H1 (cell line): Measurements from ENCODE around the gene CCNK. TPM values are rescaled to one million over a fixed set of nuclear protein-coding genes. Genes with fewer than 3 reads are reported as not detected.
A peak's percentile ranks its signal among the peaks of the same experiment; 100 is the strongest.

Source experiments
- CTCF ChIA-PET: fragments of 300-600 bp; sonication (Branson Sonifier 250); formaldehyde crosslinking; loops from one replicate; lab custom pipeline; 2021; ENCODE audit not compliant: partially characterized antibody; lab: Charles Lee
- POLR2A ChIA-PET: fragments of 300-600 bp; sonication (Branson Sonifier 250); formaldehyde crosslinking; loops from one replicate; lab custom pipeline; 2021; ENCODE audit warnings: inconsistent platforms; ENCODE audit not compliant: partially characterized antibody; lab: Charles Lee
- DNase-seq, 2 experiments: peaks; one replicate each; pipeline versions ENCODE4 v3.0.0 to v3.0.0-alpha.2; 2010 to 2022; ENCODE audit warnings: low spot score in 2 of 2, low read depth in 1 of 2, mixed read lengths in 1 of 2
- FAIRE-seq: peaks from 2 replicates; lab custom pipeline; 2011; peaks lifted over from hg19 to GRCh38; lab: Jason Lieb, UNC
- H2AFZ ChIP-seq: 2 replicates; pipeline ENCODE4 v1.8.1; 2012; ENCODE audit warnings: low read length, inconsistent platforms
- H2AK5ac ChIP-seq: 2 replicates; pipeline ENCODE4 v1.6.1; 2013; ENCODE audit warnings: low read depth, low read length
- H2BK120ac ChIP-seq: replicated peaks from 2 replicates; pipeline ENCODE3; 2013; ENCODE audit warnings: low read depth, low read length, inconsistent platforms
- H2BK12ac ChIP-seq: 2 replicates; pipeline ENCODE4 v1.6.1; 2013; ENCODE audit warnings: low read depth, low read length
- H2BK15ac ChIP-seq: 2 replicates; pipeline ENCODE4 v1.6.1; 2013; ENCODE audit warnings: low read length
- H2BK20ac ChIP-seq: 2 replicates; pipeline ENCODE4 v1.6.1; 2013; ENCODE audit warnings: low read length
- H2BK5ac ChIP-seq: 2 replicates; pipeline ENCODE4 v1.6.1; 2013; ENCODE audit warnings: low read depth, low read length
- H3K14ac ChIP-seq: 2 replicates; pipeline ENCODE4 v1.6.1; 2013; ENCODE audit warnings: inconsistent platforms; ENCODE audit not compliant: insufficient read length
- H3K18ac ChIP-seq: 2 replicates; pipeline ENCODE4 v1.6.1; 2013; ENCODE audit warnings: low read length; ENCODE audit errors: extremely low read depth
- H3K23ac ChIP-seq: 2 replicates; pipeline ENCODE4 v1.6.1; 2013; ENCODE audit warnings: inconsistent platforms; ENCODE audit not compliant: insufficient read length
- H3K23me2 ChIP-seq: 2 replicates; pipeline ENCODE4 v1.6.1; 2013; ENCODE audit warnings: low read depth, low read length
- H3K27ac ChIP-seq: 2 replicates; pipeline ENCODE4 v1.6.1; 2011; ENCODE audit warnings: low read depth, low read length, inconsistent platforms
- H3K27me3 ChIP-seq, 4 experiments: replicated peaks in 1 of 4; 1 replicate in 1 of 4; 2 replicates in 3 of 4; pipeline versions ENCODE4 v1.6.1 to v1.8.1; 2011 to 2013; ENCODE audit warnings: low read length in 3 of 4, mild to moderate bottlenecking in 3 of 4, inconsistent platforms in 2 of 4, mixed read lengths in 2 of 4, moderate library complexity in 1 of 4; ENCODE audit not compliant: control insufficient read depth in 3 of 4, insufficient read depth in 3 of 4; ENCODE audit errors: extremely low read depth in 1 of 4
- H3K36me3 ChIP-seq, 4 experiments: 2 replicates each; pipeline versions ENCODE4 v1.6.1 to v1.8.1; 2011 to 2013; ENCODE audit warnings: mild to moderate bottlenecking in 4 of 4, low read length in 3 of 4, moderate library complexity in 2 of 4, control low read depth in 1 of 4, inconsistent platforms in 1 of 4; ENCODE audit not compliant: insufficient read depth in 4 of 4, control insufficient read depth in 2 of 4
- H3K4ac ChIP-seq: replicated peaks from 2 replicates; pipeline ENCODE3; 2013; ENCODE audit warnings: low read length, low read depth, mixed read lengths, inconsistent platforms; ENCODE audit not compliant: insufficient read length
- H3K4me1 ChIP-seq, 4 experiments: replicated peaks in 1 of 4; 1 replicate in 1 of 4; 2 replicates in 3 of 4; pipeline versions ENCODE4 v1.6.1 to v1.8.1; 2011 to 2013; ENCODE audit warnings: low read length in 3 of 4, inconsistent platforms in 2 of 4, mixed read lengths in 1 of 4; ENCODE audit not compliant: insufficient read depth in 4 of 4, control insufficient read depth in 3 of 4
- H3K4me2 ChIP-seq, 2 experiments: 2 replicates each; pipeline versions ENCODE4 v1.6.1 to v1.8.1; 2011 to 2013; ENCODE audit warnings: low read depth in 2 of 2, low read length in 2 of 2, control low read depth in 1 of 2, inconsistent platforms in 1 of 2, mild to moderate bottlenecking in 1 of 2; ENCODE audit not compliant: insufficient read depth in 1 of 2
- H3K4me3 ChIP-seq, 4 experiments: fragments of 200-600, 300-600 bp in 1 of 4; sonication (generic), shearing (Covaris generic), sonication (Bioruptor Twin) in 1 of 4; 2 replicates each; pipeline versions ENCODE4 v1.5.1 to v1.8.1; 2011 to 2016; ENCODE audit warnings: low read length in 4 of 4, low read depth in 3 of 4, control low read depth in 2 of 4, inconsistent platforms in 2 of 4, mild to moderate bottlenecking in 2 of 4, mixed read lengths in 1 of 4, moderate library complexity in 1 of 4; ENCODE audit not compliant: insufficient read depth in 2 of 4; ENCODE audit errors: extremely low read depth in 1 of 4
- H3K56ac ChIP-seq: replicated peaks from 2 replicates; pipeline ENCODE3; 2013; ENCODE audit warnings: low read depth, mild to moderate bottlenecking, mixed read lengths, low read length, inconsistent platforms; ENCODE audit not compliant: insufficient read length
- H3K79me1 ChIP-seq: 2 replicates; pipeline ENCODE4 v1.6.1; 2013; ENCODE audit warnings: low read depth, low read length, control low read depth
- H3K79me2 ChIP-seq, 2 experiments: 2 replicates each; pipeline versions ENCODE4 v1.6.1 to v1.8.1; 2012 to 2013; ENCODE audit warnings: low read length in 2 of 2, mild to moderate bottlenecking in 2 of 2, inconsistent platforms in 1 of 2; ENCODE audit not compliant: insufficient read depth in 2 of 2, control insufficient read depth in 1 of 2
- H3K9ac ChIP-seq, 4 experiments: replicated peaks in 1 of 4; 1 replicate in 1 of 4; 2 replicates in 3 of 4; pipeline versions ENCODE4 v1.6.1 to v1.8.1; 2011 to 2013; ENCODE audit warnings: low read depth in 3 of 4, low read length in 3 of 4, control low read depth in 2 of 4, mild to moderate bottlenecking in 2 of 4, moderate library complexity in 2 of 4, inconsistent platforms in 1 of 4; ENCODE audit errors: extremely low read depth in 1 of 4
- H3K9me3 ChIP-seq, 2 experiments: 2 replicates each; pipeline versions ENCODE4 v1.6.1 to v1.8.1; 2012 to 2013; ENCODE audit warnings: mild to moderate bottlenecking in 2 of 2, moderate library complexity in 2 of 2, control low read depth in 1 of 2, inconsistent platforms in 1 of 2, low read depth in 1 of 2, low read length in 1 of 2, mixed read lengths in 1 of 2; ENCODE audit not compliant: insufficient read depth in 2 of 2
- H4K20me1 ChIP-seq, 2 experiments: replicated peaks in 1 of 2; 2 replicates each; pipeline versions ENCODE3 to v1.8.1; 2011 to 2013; ENCODE audit warnings: inconsistent platforms in 2 of 2, low read length in 2 of 2, mild to moderate bottlenecking in 1 of 2; ENCODE audit not compliant: insufficient read depth in 2 of 2, control insufficient read depth in 1 of 2
- H4K5ac ChIP-seq: 2 replicates; pipeline ENCODE4 v1.6.1; 2013; ENCODE audit warnings: low read length, low read depth, mixed read lengths, inconsistent platforms; ENCODE audit not compliant: insufficient read length
- H4K8ac ChIP-seq: 2 replicates; pipeline ENCODE4 v1.8.0; 2013; ENCODE audit warnings: mild to moderate bottlenecking, moderate library complexity, low read length, inconsistent platforms; ENCODE audit not compliant: insufficient read depth; ENCODE audit errors: extremely low read depth
- H4K91ac ChIP-seq: replicated peaks from 2 replicates; pipeline ENCODE3; 2013; ENCODE audit warnings: low read length, mixed read lengths, inconsistent platforms; ENCODE audit not compliant: insufficient read length
- BCL11A ChIP-seq, 2 experiments: IDR thresholded peaks; one replicate each; pipeline ENCODE4 v1.6.1; 2011; ENCODE audit warnings: low read depth in 2 of 2, low read length in 2 of 2, mild to moderate bottlenecking in 2 of 2
- TEAD4 ChIP-seq: IDR thresholded peaks from 2 replicates; pipeline ENCODE4 v1.6.1; 2012; ENCODE audit warnings: low read depth, low read length, inconsistent platforms, mixed read lengths
- WGBS, 2 experiments: shearing (Covaris generic) in 1 of 2; methylation state at CpG; one replicate each; pipeline versions ENCODE4 v1.1.6 to v1.1.7; 2013 to 2015; ENCODE audit warnings: low lambda C conversion rate in 2 of 2, mixed read lengths in 2 of 2, inconsistent platforms in 1 of 2, low coverage in 1 of 2, missing lambda C conversion rate in 1 of 2; ENCODE audit not compliant: insufficient replicate concordance in 2 of 2, insufficient coverage in 1 of 2, insufficient read length in 1 of 2; ENCODE audit errors: extremely low coverage in 1 of 2, missing lambda C conversion rate in 1 of 2; 5-methylcytosine and 5-hydroxymethylcytosine counted together
- polyA plus RNA-seq, 7 experiments: library from polyadenylated mRNA; depleted of rRNA in 3 of 7; stranded (reverse) in 5 of 7; unstranded in 2 of 7; fragments of >200 nt in 5 of 7; fragments of 200-250 nt in 2 of 7; gene quantifications; 1 replicate in 5 of 7; 2 replicates in 1 of 7; 4 replicates in 1 of 7; pipeline versions ENCODE4 v1.2.1 to v1.2.3, GENCODE V29; 2011 to 2013; ENCODE audit warnings: missing spikeins in 2 of 7, mixed read lengths in 2 of 7
- total RNA-seq: library from RNA; stranded (reverse); fragmentation: NEBNext Ultra II Directional; extraction: Animal tissue kit (Norgen Biotek cat#: 25700); gene quantifications from 2 replicates; pipeline ENCODE4 v1.2.1, GENCODE V29; 2021

Gene CCNK
- total and polyA plus RNA-seq, 2 of the 8 experiments (the other 6 are each of a cell fraction or from before 2014, with no cell fraction given) = 10.7 to 82.7 TPM

- H3K56ac ChIP-seq = no peak overlapping the region
- DNase-seq = no peak
- peak overlapping the region; percentile 87; the same call in 1 of the 2 replicates for H4K8ac ChIP-seq
- no peaks in the 10 kb centered on the region for H4K20me1 ChIP-seq
- peak overlapping the region; percentile 82; the same call in 1 of the 2 replicates for H2AK5ac ChIP-seq
- no peaks in the 10 kb centered on the region for H3K9me3 ChIP-seq
- H2BK120ac ChIP-seq = peak overlapping the region; percentile 38
- WGBS, 2 experiments = 56% methylated on average over 14 of the region's 14 CpGs; no CpG with 5 or more reads in 1 of the 2 experiments
- FAIRE-seq = no peak
- H3K36me3 ChIP-seq = no peaks in the 10 kb centered on the region; a peak in 1 of 8 replicates
- 0 out of 2 replicates have a peak overlapping the region, but pooled peaks have one; percentile 55 for H2BK12ac ChIP-seq
- H3K27ac ChIP-seq = peak overlapping the region; percentile 38; the same call in 1 of the 2 replicates
- peak overlapping the region; percentile 96 for H3K18ac ChIP-seq
- H3K14ac ChIP-seq = no peak overlapping the region
- H2BK15ac ChIP-seq = 0 out of 2 replicates have a peak overlapping the region, but pooled peaks have one; percentile 16
- ChIA-PET CTCF (interaction anchor here (0.6 to 6.5 kb wide), 16 partner anchors 13 to 165 kb away, joined by 3 to 40 read pairs (median 4); no protein-coding TSS in a partner anchor), POLR2A (interaction anchor here (0.8 to 1.4 kb wide), 4 partner anchors 8 to 110 kb away, joined by 3 to 5 read pairs (median 3); partner anchors contain the start of genes CCNK and SETD3)
- peak overlapping the region; percentile 71 for H3K4ac ChIP-seq
- peak overlapping the region in 1 of 4 experiments; percentile 4; a peak in 1 of 8 replicates for H3K4me3 ChIP-seq
- H3K4me2 ChIP-seq = peak overlapping the region; percentile 30 to 37
- H3K23me2 ChIP-seq = 0 out of 2 replicates have a peak, but pooled peaks cover 2% of the 10 kb centered on the region
- H3K79me2 ChIP-seq = peaks cover 0 to 2% of the 10 kb centered on the region in 2 experiments; a peak in 1 of 4 replicates
- peaks cover 13% of the 10 kb centered on the region for H3K79me1 ChIP-seq
- peaks cover 11 to 46% (median 37%) of the 10 kb centered on the region in 4 experiments for H3K4me1 ChIP-seq
- no peak overlapping the region; a peak in 1 of 7 replicates for H3K9ac ChIP-seq
- TF ChIP-seq TEAD4 (peak; percentile 36; the same call in 1 of the 2 replicates), BCL11A (IDR thresholded peaks at IDR 0.05; ENCODE audit: low read depth in 2 of 2, low read length in 2 of 2) (no peak)
- TF ChIP-seq, all 59 proteins: peak for 1
- peak overlapping the region; percentile 95 for H4K91ac ChIP-seq
- H4K5ac ChIP-seq = peak overlapping the region; percentile 72
- no peaks in the 10 kb centered on the region for H3K27me3 ChIP-seq
- no peak overlapping the region for H3K23ac ChIP-seq
- no peak overlapping the region for H2BK20ac ChIP-seq
- peak overlapping the region; percentile 66 for H2BK5ac ChIP-seq
- H2AFZ ChIP-seq = no peak overlapping the region
Observed at GRCh38 chr14:99522934-99523703, 41.9 kb downstream of the CCNK start.
